GM18858 (cell line): Measurements from ENCODE around the gene ABCC3.
"Not testable (repeated sequence)": the region's sequence is repeated elsewhere in the genome, so short reads cannot be mapped to it uniquely, and the experiment has no call there.

Source experiments
- ATAC-seq: cut with Tn5 transposase; IDR thresholded peaks from one replicate; pipeline ENCODE4 v1.9.1; 2021; ENCODE audit not compliant: unreplicated experiment

Gene ABCC3

GRCh38 chr17:50665838-50666237 lies 31.2 kb downstream of the ABCC3 start:
- no peak for ATAC-seq

GRCh38 chr17:50666316-50666715 lies 31.6 kb downstream of the ABCC3 start:
- ATAC-seq = no peak

- ATAC-seq = no peak
These were observed 32.8 kb downstream of the ABCC3 start for GRCh38 chr17:50667259-50668024.

- ATAC-seq = no peak
These were observed 33.5 kb downstream of the ABCC3 start for GRCh38 chr17:50668025-50668837.

- no peak for ATAC-seq
These were observed 34.3 kb downstream of the ABCC3 start for GRCh38 chr17:50668838-50669581.

GRCh38 chr17:50672071-50672470 lies 37.4 kb downstream of the ABCC3 start:
- no peak for ATAC-seq

GRCh38 chr17:50672831-50673551 lies 38.3 kb downstream of the ABCC3 start:
- ATAC-seq = no peak

- no peak for ATAC-seq
These were observed 40.5 kb downstream of the ABCC3 start for GRCh38 chr17:50675190-50675589.

- no peak for ATAC-seq
These were observed 40.9 kb downstream of the ABCC3 start for GRCh38 chr17:50675627-50676026.

GRCh38 chr17:50676065-50676975 lies 41.6 kb downstream of the ABCC3 start:
- no peak for ATAC-seq

- no peak for ATAC-seq
These were observed 43.2 kb downstream of the ABCC3 start for GRCh38 chr17:50677851-50678375.

- ATAC-seq = no peak
These were observed 44.4 kb downstream of the ABCC3 start for GRCh38 chr17:50679008-50679544.

GRCh38 chr17:50680126-50680525 lies 45.4 kb downstream of the ABCC3 start:
- no peak for ATAC-seq

- ATAC-seq = not testable (repeated sequence)
These were observed 46.0 kb downstream of the ABCC3 start for GRCh38 chr17:50680543-50681262.

- no peak for ATAC-seq
These were observed 46.9 kb downstream of the ABCC3 start for GRCh38 chr17:50681263-50682200.

- no peak for ATAC-seq
These were observed 47.8 kb downstream of the ABCC3 start for GRCh38 chr17:50682441-50682840.

- no peak for ATAC-seq
These were observed 48.3 kb downstream of the ABCC3 start for GRCh38 chr17:50682938-50683337.
